Spinal cord (tissue), 10 donors: Measurements from ENCODE around the gene AGPAT3. TPM values are rescaled to one million over a fixed set of nuclear protein-coding genes. Genes with fewer than 3 reads are reported as not detected.

Source experiments
- DNase-seq, 6 donors: peaks; one replicate each; pipeline versions ENCODE4 v3.0.0 to v3.0.0-alpha.2; 2013 to 2015; ENCODE audit warnings: low spot score in 6 of 6, low read depth in 4 of 6
- H3K27ac ChIP-seq: one replicate; pipeline ENCODE4 v1.5.1; 2013; ENCODE audit warnings: low read depth, low read length, control low read depth
- H3K27me3 ChIP-seq: one replicate; pipeline ENCODE4 v1.6.1; 2013; ENCODE audit warnings: low read length; ENCODE audit not compliant: control insufficient read depth, insufficient read depth
- H3K36me3 ChIP-seq: one replicate; pipeline ENCODE4 v1.6.1; 2013; ENCODE audit warnings: low read length; ENCODE audit not compliant: control insufficient read depth, insufficient read depth
- H3K4me1 ChIP-seq: one replicate; pipeline ENCODE4 v1.6.1; 2013; ENCODE audit warnings: low read length; ENCODE audit not compliant: control insufficient read depth, insufficient read depth
- H3K4me3 ChIP-seq: one replicate; pipeline ENCODE4 v1.5.1; 2013; ENCODE audit warnings: low read depth, low read length, control low read depth
- H3K9me3 ChIP-seq: one replicate; pipeline ENCODE4 v1.6.1; 2013; ENCODE audit warnings: low read length; ENCODE audit not compliant: control insufficient read depth, insufficient read depth
- WGBS: methylation state at CpG from one replicate; pipeline ENCODE4 v1.1.5; 2013; ENCODE audit warnings: missing lambda C conversion rate; ENCODE audit not compliant: insufficient coverage; 5-methylcytosine and 5-hydroxymethylcytosine counted together
- polyA plus RNA-seq, 2 donors: library from polyadenylated mRNA; unstranded; fragments of 120-200 nt; gene quantifications; one replicate each; pipeline ENCODE4 v1.2.1, GENCODE V29; 2013; ENCODE audit not compliant: insufficient read length in 2 of 2
- total RNA-seq, 2 donors: library from RNA; depleted of rRNA in 1 of 2; stranded (reverse); fragments of 120-200 nt in 1 of 2; fragments of >200 nt in 1 of 2; gene quantifications; one replicate each; pipeline versions ENCODE4 v1.2.3 to v1.2.4, GENCODE V29; 2013 to 2014
- donor health status: healthy.

AGPAT3 gene
- total and polyA plus RNA-seq, 4 donors = 33.7 to 63.3 (median 49.3) TPM

DNA sequence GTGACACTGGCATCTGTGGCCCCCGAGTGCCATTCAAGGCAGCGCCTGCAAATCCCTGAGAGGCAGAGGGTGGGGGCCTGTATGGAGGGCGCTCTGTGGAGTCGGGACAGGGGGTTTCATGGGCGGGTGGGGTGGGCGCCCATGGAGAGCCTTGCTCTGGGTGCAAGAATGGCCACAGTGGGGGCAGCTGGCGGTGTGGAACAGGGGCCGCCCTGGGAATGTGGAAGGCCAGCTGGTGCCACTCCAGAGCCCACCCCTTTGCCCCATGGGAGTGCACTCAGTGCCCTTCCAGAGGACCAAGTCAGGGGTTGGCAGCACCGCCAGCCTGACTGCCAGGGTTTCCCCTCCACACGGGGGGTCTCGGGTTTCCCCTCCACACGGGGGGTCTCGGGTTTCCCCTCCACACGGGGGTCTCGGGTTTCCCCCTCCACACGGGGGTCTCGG lies 92.1 kb downstream of the AGPAT3 start:
- Histone ChIP-seq H3K4me3 (no peak overlapping the region), H3K9me3 (no peaks in the 10 kb centered on the region), H3K36me3 (peaks cover 40% of the 10 kb centered on the region), H3K4me1 (peaks cover 27% of the 10 kb centered on the region), H3K27ac (no peak overlapping the region), H3K27me3 (no peaks in the 10 kb centered on the region)
- no peak for DNase-seq
- 58% methylated on average over 11 of the region's 17 CpGs for WGBS

DNA sequence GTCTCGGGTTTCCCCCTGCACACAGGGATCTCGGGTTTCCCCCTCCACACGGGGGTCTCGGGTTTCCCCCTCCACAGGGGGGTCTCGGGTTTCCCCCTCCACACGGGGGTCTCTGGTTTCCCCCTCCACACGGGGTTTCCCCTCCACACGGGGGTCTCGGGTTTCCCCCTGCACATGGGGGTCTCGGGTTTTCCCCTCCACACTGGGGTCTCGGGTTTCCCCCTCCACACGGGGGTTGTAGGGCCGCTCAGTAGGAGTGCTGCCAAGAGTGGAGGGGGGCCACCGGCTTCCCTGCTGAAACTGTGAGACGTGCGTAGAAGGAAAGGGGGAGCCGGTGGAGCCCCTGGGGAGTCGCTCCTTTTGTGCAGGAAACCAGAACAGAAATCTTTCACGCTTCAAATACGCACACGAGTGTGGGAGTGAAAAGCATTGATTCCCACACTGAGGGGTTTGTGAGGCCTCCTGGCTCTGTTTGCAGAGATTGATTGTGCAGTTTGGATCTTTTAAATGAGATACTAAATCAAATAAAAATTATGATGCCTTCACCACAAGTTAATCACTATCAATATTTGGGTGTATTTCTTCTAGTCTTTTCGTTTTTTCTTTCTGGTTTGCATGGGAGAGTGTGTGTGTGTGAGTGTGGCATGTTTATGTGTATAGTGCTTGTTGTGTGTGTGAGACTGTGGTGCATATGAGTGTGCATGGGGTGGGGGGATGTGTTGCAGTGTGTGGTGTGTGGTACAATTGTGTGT lies 92.8 kb downstream of the AGPAT3 start:
- 60% methylated on average over 1 of the region's 22 CpGs for WGBS
- peaks cover 27% of the 10 kb centered on the region for H3K4me1 ChIP-seq
- H3K27ac ChIP-seq = no peak overlapping the region
- no peaks in the 10 kb centered on the region for H3K27me3 ChIP-seq
- H3K4me3 ChIP-seq = no peak overlapping the region
- no peaks in the 10 kb centered on the region for H3K9me3 ChIP-seq
- H3K36me3 ChIP-seq = peaks cover 38% of the 10 kb centered on the region
- peak in 2 of 6 donors; percentile 41 to 86 for DNase-seq

DNA sequence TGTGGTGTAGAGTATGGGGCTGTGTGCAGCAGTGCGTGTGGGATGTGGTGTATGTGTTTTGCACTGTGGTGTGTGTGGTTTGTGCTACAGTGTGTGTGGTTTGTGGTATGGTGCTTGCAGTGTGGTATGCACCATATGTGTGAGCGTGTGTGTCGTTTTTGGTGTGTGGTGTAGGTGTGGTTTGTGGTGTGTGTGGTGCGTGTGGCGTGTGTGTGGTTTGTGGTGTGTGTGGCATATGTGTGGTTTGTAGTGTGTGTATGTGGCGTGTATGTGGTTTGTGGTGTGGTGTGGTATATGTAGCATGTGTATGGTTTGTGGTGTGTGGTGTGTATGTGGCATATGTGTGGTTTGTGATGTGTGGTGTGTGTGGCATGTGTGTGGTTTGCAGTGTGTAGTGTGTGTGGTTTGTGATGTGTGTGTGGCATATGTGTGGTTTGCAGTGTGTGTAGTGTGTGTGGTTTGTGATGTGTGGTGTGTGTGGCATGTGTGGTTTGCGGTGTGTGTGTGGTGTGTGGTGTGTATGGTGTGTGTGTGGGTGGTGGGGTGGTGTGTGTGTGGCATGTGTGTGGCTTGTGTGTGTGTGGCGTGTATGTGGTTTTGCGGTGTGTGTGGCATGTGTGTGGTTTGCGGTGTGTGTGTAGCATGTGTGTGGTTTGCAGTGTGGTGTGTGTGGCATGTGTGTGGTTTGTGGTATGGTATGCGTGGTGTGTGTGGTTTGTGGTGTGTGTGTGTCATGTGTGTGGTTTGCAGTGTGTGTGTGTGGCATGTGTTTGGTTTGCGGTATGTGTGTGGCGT lies 93.5 kb downstream of the AGPAT3 start:
- Histone ChIP-seq H3K36me3 (peaks cover 43% of the 10 kb centered on the region), H3K4me3 (no peak overlapping the region), H3K27ac (no peak overlapping the region), H3K4me1 (peaks cover 27% of the 10 kb centered on the region), H3K27me3 (no peaks in the 10 kb centered on the region), H3K9me3 (no peaks in the 10 kb centered on the region)
- 96% methylated on average over 13 of the region's 13 CpGs for WGBS
- no peak for DNase-seq

DNA sequence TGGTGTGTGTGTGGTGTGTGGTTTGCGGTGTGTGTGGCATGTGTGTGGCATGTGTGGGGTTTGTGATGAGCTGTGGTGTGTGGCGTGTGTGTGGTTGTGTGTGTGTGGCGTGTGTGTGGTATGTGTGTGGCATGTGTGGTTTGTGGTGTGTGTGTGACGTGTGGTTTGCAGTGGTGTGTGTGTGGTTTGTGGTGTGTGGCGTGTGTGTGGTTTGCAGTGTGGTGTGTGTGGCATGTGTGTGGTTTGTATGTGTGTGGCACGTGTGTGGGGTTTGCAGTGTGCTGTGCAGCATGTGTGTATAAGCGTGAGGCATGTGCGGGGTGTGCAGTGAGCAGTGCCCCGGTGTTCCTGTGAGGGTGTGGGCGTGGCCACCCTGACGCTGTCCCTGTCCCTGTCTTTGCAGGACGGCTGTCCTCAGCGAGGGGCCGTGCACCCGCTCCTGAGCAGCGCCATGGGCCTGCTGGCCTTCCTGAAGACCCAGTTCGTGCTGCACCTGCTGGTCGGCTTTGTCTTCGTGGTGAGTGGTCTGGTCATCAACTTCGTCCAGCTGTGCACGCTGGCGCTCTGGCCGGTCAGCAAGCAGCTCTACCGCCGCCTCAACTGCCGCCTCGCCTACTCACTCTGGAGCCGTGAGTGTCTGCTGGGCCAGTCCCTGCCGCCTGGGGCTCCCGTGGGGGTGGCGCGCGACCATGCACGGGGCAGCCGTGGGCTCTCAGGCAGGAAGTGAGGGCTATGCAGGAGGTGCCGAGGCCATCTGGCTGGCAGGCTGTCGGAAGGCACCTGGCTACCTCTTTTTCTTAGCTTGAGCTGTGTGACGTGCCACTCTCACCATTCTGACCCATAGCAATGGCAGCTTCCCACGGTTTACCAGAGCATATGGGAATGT lies 94.5 kb downstream of the AGPAT3 start:
- no peaks in the 10 kb centered on the region for H3K27me3 ChIP-seq
- H3K4me3 ChIP-seq = no peak overlapping the region
- DNase-seq = no peak
- no peaks in the 10 kb centered on the region for H3K9me3 ChIP-seq
- peaks cover 27% of the 10 kb centered on the region for H3K4me1 ChIP-seq
- whole genome bisulfite sequencing = 75% methylated on average over 37 of the region's 39 CpGs
- H3K36me3 ChIP-seq = peaks cover 40% of the 10 kb centered on the region
- H3K27ac ChIP-seq = no peak overlapping the region

DNA sequence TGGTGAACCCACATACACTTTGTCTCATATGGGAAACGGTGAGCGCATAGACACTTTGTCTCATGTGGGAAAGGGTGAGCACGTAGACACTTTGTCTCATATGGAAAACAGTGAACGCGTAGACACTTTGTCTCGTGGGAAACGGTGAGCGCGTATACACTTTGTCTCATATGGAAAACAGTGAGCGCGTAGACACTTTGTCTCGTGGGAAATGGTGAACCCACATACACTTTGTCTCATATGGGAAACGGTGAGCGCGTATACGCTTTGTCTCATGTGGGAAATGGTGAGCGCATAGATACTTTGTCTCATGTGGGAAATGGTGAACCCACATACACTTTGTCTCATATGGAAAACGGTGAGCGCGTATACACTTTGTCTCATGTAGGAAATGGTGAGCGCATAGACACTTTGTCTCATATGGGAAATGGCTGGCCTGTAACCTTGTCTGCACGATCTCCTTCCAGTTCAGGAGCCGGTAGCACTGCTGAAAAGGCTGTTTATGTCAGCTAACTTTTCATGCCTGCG lies 96.4 kb downstream of the AGPAT3 start:
- Histone ChIP-seq H3K27me3 (no peaks in the 10 kb centered on the region), H3K4me3 (no peak overlapping the region), H3K4me1 (peaks cover 18% of the 10 kb centered on the region), H3K27ac (no peak overlapping the region), H3K36me3 (peaks cover 39% of the 10 kb centered on the region), H3K9me3 (no peaks in the 10 kb centered on the region)
- WGBS = 95% methylated on average over 19 of the region's 24 CpGs
- DNase-seq = no peak

DNA sequence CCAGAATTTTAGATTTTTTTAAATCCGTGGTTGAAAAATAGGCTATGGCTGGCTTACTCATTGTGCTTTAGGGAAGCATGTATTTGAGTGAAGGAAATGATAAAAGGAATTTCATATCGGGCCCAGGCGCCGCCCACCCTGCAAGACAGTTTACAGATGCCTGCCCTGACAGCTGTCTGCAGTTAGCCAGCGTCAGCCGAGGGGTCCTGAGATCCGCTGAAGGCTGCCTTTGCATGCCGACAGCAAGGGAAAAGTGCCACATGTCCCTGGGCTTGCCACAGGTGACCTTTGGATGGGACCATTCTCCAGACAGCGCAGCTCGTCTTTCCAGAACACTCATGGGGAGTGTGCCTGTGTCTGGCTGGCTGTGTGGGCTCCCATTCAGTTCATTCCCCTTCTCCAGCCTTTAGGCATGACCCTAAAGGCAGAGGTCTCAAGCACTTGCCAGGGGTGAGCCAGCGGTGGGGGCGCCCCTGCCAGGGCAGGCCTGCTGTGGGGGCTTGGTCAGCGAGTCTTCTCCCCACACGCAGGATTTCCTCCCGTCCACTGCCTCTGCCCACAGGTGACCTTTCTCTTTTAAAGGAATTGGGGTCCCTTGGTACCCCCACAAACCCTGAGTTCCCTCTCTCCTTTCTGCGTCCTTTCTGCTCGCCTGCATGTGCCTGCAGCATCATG lies 101.0 kb downstream of the AGPAT3 start:
- WGBS = 91% methylated on average over 15 of the region's 17 CpGs
- Histone ChIP-seq H3K27me3 (no peaks in the 10 kb centered on the region), H3K36me3 (peaks cover 62% of the 10 kb centered on the region), H3K27ac (no peak overlapping the region), H3K4me1 (no peaks in the 10 kb centered on the region), H3K9me3 (no peaks in the 10 kb centered on the region), H3K4me3 (no peak overlapping the region)
- DNase-seq = no peak

DNA sequence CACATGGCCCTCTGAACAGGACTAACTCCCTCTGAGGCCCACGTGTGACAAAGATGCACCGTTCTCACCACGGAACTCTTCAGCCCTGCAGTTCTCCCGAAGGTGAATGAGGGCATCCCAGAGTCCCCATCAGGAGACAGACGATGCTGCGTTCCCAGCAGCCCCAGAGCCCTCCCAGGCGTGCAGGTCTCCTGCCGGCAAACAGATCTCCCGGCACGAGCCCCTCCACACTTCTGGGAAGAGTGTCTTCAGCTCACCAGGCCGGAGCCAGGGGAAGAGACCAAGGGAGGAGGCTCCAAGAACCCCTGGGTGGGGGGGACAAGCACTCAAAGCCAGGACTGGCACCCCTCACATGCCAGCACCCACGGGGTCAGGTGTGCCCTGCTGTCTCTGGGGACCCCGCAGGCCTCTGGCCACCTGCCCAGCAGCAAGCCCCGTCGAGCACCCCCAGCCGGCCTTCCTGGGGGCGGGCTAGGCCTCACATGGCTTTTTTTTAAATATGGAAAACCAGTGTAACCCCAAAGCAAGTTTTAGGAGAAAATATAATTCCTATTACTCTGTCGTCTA lies 102.0 kb downstream of the AGPAT3 start:
- H3K4me1 ChIP-seq = no peaks in the 10 kb centered on the region
- WGBS = 64% methylated on average over 9 of the region's 18 CpGs
- H3K36me3 ChIP-seq = peaks cover 72% of the 10 kb centered on the region
- no peak for DNase-seq
- no peaks in the 10 kb centered on the region for H3K9me3 ChIP-seq
- H3K4me3 ChIP-seq = no peak overlapping the region
- H3K27me3 ChIP-seq = no peaks in the 10 kb centered on the region
- H3K27ac ChIP-seq = no peak overlapping the region

DNA sequence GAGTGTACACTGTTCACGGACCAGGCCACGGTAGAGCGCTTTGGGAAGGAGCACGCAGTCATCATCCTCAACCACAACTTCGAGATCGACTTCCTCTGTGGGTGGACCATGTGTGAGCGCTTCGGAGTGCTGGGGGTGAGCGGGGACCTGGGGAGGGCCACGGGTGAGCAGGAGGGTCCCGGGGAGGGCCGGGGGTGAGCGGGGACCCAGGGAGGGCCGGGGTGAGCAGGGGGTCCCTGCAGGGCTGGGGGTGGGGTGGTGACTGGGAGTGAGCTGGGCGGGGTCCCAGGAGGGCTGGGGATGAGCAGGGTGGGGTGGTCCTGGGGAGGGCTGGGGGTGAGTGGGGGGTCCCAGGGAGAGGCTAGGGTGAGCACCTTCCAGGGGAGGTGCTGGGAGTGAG lies 103.0 kb downstream of the AGPAT3 start:
- H3K4me1 ChIP-seq = no peaks in the 10 kb centered on the region
- no peak overlapping the region for H3K4me3 ChIP-seq
- no peaks in the 10 kb centered on the region for H3K27me3 ChIP-seq
- 93% methylated on average over 15 of the region's 15 CpGs for WGBS
- no peak for DNase-seq
- H3K9me3 ChIP-seq = no peaks in the 10 kb centered on the region
- peaks cover 81% of the 10 kb centered on the region for H3K36me3 ChIP-seq
- H3K27ac ChIP-seq = no peak overlapping the region
